Subcutaneous adipose tissue (tissue), 4 donors: ENCODE measurements around the gene HMGB3. TPM values are rescaled to one million over a fixed set of nuclear protein-coding genes. Genes with fewer than 3 reads are reported as not detected.

Source experiments
- total RNA-seq, 4 donors: library from RNA; depleted of rRNA; stranded (reverse); fragments of >200 nt; gene quantifications; one replicate each; pipeline ENCODE4 v1.1.0, GENCODE V29; 2016
- TF ChIP-seq, protein P1 (sequence below): fragments of 450-650 bp; IDR thresholded peaks from one replicate; pipeline ENCODE4 v1.5.1; 2016; ENCODE audit warnings: low read depth, mild to moderate bottlenecking, control low read depth, antibody characterized with exemption, moderate library complexity

Gene HMGB3
- total RNA-seq, 4 donors from 2014 or later = 1.5 to 6.3 (median 4.7) TPM

DNA sequence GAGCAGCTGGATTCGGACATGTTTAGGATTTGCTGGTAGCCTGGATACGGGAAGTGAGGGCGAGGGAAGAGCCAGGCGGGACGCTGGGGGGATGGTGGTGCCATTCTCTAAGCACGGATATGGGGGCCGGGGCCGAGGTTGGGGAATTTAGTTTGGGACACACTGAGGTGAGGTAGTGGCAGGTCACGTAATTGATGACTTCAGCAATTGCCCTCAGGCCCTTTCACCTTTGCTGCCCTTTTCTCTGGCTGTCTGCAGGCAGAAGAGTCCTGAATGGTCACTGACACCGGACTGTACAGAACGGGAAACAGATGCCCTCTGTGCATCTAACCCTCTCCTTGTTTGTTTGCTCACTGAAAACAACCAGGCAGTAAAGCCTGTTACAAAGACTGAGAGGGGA lies 16.9 kb upstream of the HMGB3 start:
- TF ChIP-seq, protein P1, sequence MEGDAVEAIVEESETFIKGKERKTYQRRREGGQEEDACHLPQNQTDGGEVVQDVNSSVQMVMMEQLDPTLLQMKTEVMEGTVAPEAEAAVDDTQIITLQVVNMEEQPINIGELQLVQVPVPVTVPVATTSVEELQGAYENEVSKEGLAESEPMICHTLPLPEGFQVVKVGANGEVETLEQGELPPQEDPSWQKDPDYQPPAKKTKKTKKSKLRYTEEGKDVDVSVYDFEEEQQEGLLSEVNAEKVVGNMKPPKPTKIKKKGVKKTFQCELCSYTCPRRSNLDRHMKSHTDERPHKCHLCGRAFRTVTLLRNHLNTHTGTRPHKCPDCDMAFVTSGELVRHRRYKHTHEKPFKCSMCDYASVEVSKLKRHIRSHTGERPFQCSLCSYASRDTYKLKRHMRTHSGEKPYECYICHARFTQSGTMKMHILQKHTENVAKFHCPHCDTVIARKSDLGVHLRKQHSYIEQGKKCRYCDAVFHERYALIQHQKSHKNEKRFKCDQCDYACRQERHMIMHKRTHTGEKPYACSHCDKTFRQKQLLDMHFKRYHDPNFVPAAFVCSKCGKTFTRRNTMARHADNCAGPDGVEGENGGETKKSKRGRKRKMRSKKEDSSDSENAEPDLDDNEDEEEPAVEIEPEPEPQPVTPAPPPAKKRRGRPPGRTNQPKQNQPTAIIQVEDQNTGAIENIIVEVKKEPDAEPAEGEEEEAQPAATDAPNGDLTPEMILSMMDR = no peak

DNA sequence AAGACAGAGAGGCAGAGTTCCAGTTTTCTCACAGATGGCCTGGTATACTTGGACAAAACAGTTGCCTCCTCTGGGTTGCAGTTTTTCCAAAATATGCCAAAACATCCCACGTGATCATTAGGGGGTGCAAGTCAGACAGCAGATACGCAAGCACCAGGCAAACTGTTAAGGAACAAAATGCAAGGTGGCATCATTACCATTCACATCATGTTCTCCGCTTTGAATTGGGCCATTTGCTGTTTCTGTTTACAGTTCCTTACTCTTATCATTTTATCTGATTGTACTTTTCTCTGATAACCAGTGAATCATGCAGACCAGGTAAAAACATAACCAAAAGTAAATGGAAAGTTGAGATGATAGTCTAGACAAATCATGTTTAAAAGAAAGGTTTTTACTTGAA lies 16.4 kb upstream of the HMGB3 start:
- TF ChIP-seq, protein P1 = no peak

DNA sequence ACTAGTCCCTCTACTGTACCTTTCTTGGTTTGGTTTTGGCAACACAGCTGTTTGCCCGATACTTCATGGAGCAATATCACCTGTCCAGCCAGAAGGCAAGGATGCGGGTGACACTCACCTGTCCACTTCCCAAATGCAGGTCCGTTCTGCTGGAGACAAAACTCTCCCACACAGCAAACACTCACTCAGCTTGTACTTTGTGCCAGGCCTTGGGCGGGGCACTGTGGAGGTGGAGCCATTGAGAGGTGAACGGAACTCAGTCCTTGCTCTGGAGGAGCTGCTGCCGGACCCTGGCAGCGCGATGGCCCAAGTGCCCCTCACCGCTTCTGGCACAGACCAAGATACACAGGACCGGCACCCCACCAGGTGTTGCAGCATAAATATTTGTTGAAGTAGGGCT lies 15.3 kb upstream of the HMGB3 start:
- TF ChIP-seq, protein P1 = no peak

DNA sequence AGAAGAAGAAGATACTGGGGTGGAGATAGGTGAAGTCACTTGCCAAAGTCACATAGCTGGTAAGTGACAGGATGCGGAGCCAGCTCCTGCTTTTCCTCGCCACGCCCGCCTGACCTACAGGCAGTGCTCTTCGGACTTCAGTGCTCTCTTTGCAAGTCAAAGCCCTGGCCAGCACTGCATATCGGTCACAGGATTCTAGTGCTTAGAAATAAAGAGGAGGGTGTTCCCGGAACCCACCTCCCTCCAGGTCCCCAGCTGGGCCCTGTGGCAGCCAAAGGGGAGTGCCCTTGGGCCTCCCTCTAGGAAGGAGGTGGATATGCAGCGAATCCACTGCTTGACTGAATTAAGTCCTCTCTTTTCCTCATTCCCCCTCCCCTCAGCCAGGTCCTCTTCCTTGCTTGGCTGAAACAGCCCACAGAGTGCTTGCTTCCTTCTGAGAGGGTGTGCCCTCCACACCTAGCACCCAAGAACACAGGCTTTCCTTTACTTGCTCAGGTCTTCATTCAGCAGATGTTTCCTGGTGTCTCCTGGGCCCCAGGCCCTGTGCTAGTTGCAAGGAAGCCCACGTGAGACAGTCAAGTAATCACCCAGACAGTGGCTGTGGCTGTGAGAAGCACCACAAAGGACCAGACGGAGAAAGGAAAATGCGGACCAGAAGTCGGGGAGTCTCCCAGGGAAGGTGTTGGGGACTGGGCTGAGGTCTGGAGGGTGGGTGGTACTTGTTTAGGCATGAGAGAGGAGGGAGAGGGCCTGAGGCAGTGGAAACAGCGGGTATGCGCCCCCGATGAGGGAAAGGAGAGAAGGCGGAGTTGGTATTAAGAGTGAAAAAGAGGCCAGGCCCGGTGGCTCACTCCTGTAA lies 14.0 kb upstream of the HMGB3 start:
- TF ChIP-seq, protein P1 = no peak

- TF ChIP-seq, protein P1 = no peak
Observed at GRCh38 chrX:150972450-150972849, 10.7 kb upstream of the HMGB3 start.

GRCh38 chrX:150975655-150976390 lies 7.3 kb upstream of the HMGB3 start:
- TF ChIP-seq, protein P1 = no peak
